SH-SY5Y (cell line): ENCODE results near the gene RND2.

Experiments used
- GATA2 ChIP-seq: IDR thresholded peaks from 2 replicates; pipeline ENCODE4 v1.6.1; 2011; ENCODE audit warnings: mild to moderate bottlenecking, low read depth, low read length
- GATA3 ChIP-seq: IDR thresholded peaks from 2 replicates; pipeline ENCODE4 v1.6.1; 2011; ENCODE audit warnings: low read depth, mild to moderate bottlenecking, low read length, moderate library complexity

DNA sequence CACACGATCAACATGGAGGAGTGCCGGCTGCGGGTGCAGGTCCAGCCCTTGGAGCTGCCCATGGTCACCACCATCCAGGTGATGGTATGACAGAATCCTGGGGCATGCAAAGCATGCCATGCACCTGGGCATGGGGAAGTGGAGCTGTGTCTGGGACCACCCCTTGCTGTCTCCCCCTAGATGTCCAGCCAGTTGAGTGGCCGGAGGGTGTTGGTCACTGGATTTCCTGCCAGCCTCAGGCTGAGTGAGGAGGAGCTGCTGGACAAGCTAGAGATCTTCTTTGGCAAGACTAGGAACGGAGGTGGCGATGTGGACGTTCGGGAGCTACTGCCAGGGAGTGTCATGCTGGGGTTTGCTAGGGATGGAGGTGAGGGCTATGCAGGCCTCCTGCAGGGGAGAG, 11.7 kb upstream of the RND2 start:
- TF ChIP-seq GATA3 (no peak), GATA2 (no peak)
